AML-193 (cell line): ENCODE results near the gene MDFIC.

Experiments
- DNase-seq, 2 experiments: peaks; one replicate each; lab custom pipeline; 2025; lab: John Stamatoyannopoulos, UW

The MDFIC gene

GRCh38 chr7:115040057-115040456, 118.2 kb downstream of the MDFIC start:
- DNase-seq = no peak

GRCh38 chr7:115040495-115040894, 118.6 kb downstream of the MDFIC start:
- no peak for DNase-seq

GRCh38 chr7:115042596-115042995, 120.7 kb downstream of the MDFIC start:
- no peak for DNase-seq

GRCh38 chr7:115043605-115044004, 121.7 kb downstream of the MDFIC start:
- DNase-seq = no peak

GRCh38 chr7:115044224-115044623, 122.3 kb downstream of the MDFIC start:
- DNase-seq = no peak

- DNase-seq = no peak
Observed at GRCh38 chr7:115047958-115048720, 126.2 kb downstream of the MDFIC start.

GRCh38 chr7:115052706-115053105, 130.8 kb downstream of the MDFIC start:
- DNase-seq = no peak

GRCh38 chr7:115054478-115055065, 132.7 kb downstream of the MDFIC start:
- no peak for DNase-seq

- DNase-seq = no peak
Observed at GRCh38 chr7:115056019-115056418, 134.1 kb downstream of the MDFIC start.

GRCh38 chr7:115058726-115059125, 136.8 kb downstream of the MDFIC start:
- DNase-seq = no peak

- no peak for DNase-seq
Observed at GRCh38 chr7:115059321-115059720, 137.4 kb downstream of the MDFIC start.

GRCh38 chr7:115060095-115060870, 138.4 kb downstream of the MDFIC start:
- no peak for DNase-seq

GRCh38 chr7:115066050-115066449, 144.2 kb downstream of the MDFIC start:
- no peak for DNase-seq

- DNase-seq = no peak
Observed at GRCh38 chr7:115066634-115067033, 144.7 kb downstream of the MDFIC start.

- DNase-seq = no peak
Observed at GRCh38 chr7:115068220-115068619, 146.3 kb downstream of the MDFIC start.
